ENCODE measurements around the gene TMEM121. TPM values are rescaled to one million over a fixed set of nuclear protein-coding genes. Genes with fewer than 3 reads are reported as not detected.

Gene TMEM121
- total and polyA plus RNA-seq, 4 donors, result 0.33 to 1.5 (median 0.37) TPM; not detected in 1

- TF ChIP-seq JUND (IDR thresholded peaks at IDR 0.05), result no peak
- no peak for TF ChIP-seq ATF3 (IDR thresholded peaks at IDR 0.05)
- no peak for TF ChIP-seq FOXA1 (IDR thresholded peaks at IDR 0.05)
- TF ChIP-seq, protein P1, sequence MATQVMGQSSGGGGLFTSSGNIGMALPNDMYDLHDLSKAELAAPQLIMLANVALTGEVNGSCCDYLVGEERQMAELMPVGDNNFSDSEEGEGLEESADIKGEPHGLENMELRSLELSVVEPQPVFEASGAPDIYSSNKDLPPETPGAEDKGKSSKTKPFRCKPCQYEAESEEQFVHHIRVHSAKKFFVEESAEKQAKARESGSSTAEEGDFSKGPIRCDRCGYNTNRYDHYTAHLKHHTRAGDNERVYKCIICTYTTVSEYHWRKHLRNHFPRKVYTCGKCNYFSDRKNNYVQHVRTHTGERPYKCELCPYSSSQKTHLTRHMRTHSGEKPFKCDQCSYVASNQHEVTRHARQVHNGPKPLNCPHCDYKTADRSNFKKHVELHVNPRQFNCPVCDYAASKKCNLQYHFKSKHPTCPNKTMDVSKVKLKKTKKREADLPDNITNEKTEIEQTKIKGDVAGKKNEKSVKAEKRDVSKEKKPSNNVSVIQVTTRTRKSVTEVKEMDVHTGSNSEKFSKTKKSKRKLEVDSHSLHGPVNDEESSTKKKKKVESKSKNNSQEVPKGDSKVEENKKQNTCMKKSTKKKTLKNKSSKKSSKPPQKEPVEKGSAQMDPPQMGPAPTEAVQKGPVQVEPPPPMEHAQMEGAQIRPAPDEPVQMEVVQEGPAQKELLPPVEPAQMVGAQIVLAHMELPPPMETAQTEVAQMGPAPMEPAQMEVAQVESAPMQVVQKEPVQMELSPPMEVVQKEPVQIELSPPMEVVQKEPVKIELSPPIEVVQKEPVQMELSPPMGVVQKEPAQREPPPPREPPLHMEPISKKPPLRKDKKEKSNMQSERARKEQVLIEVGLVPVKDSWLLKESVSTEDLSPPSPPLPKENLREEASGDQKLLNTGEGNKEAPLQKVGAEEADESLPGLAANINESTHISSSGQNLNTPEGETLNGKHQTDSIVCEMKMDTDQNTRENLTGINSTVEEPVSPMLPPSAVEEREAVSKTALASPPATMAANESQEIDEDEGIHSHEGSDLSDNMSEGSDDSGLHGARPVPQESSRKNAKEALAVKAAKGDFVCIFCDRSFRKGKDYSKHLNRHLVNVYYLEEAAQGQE (IDR thresholded peaks at IDR 0.05), result no peak
- no peak for TF ChIP-seq SP1 (IDR thresholded peaks at IDR 0.05)
- no peak for TF ChIP-seq NR2F2 (IDR thresholded peaks at IDR 0.05)
- TF ChIP-seq GABPA (IDR thresholded peaks at IDR 0.05 in 1 of 2, conservative IDR thresholded peaks at IDR 0.05 in 1 of 2), result no peak
- TF ChIP-seq FOXA2 (IDR thresholded peaks at IDR 0.05), result no peak
- TF ChIP-seq, protein P2, sequence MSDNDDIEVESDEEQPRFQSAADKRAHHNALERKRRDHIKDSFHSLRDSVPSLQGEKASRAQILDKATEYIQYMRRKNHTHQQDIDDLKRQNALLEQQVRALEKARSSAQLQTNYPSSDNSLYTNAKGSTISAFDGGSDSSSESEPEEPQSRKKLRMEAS (IDR thresholded peaks at IDR 0.05), result no peak
- no peak for TF ChIP-seq YY1 (IDR thresholded peaks at IDR 0.05)
- no peak for TF ChIP-seq HNF4G (IDR thresholded peaks at IDR 0.05)
- no peak for TF ChIP-seq CTCF (IDR thresholded peaks at IDR 0.05; ENCODE audit: low read depth, low read length, missing input control)
- Histone ChIP-seq H3K9me3 (ENCODE audit: control insufficient read depth in 4 of 4, low read length in 3 of 4) (peaks cover 0 to 4% (median under 1%) of the 10 kb centered on the region in 4 donors), H3K27me3 (ENCODE audit: control insufficient read depth in 4 of 4, insufficient read depth in 4 of 4, low read length in 3 of 4) (peaks cover 0 to 4% (median 0%) of the 10 kb centered on the region in 4 donors), H3K27ac (ENCODE audit: low read depth in 1 of 2, low read length in 2 of 2) (no peak overlapping the region), H3K9ac (ENCODE audit: low read depth in 1 of 2, low read length in 2 of 2) (no peak overlapping the region), H3K4me3 (ENCODE audit: low read depth in 1 of 3, low read length in 3 of 3) (no peak overlapping the region), H3K4me1 (ENCODE audit: control insufficient read depth in 4 of 4, insufficient read depth in 4 of 4, low read length in 3 of 4) (no peaks in the 10 kb centered on the region), H3K36me3 (ENCODE audit: control insufficient read depth in 4 of 4, insufficient read depth in 3 of 4, low read depth in 1 of 4, low read length in 3 of 4) (no peaks in the 10 kb centered on the region)
- WGBS, result 75% methylated on average over 23 of the region's 23 CpGs
- no peak for DNase-seq (ENCODE audit: low spot score)
These were observed 12.2 kb downstream of the TMEM121 start for GRCh38 chr14:105538481-105539049.

DNA sequence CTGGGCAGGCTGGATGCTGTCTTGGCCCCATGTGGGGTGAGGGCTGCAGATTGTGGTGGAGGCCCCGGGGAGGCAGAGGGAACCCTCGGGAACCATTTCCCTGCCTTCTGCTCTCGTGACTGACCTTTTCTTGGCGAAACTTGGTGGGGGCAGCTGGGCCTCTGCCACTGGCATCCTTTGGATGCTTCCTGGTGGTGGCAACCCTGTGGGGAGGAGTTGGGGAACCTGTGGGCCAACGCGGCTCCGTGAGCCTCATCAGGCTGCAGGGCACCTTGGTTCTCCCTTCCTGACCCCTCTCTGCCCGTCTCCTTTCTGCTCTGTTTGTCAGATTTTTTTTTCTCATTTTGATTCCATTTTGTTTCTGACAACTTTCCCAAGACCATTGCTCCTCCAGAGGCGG lies 14.4 kb downstream of the TMEM121 start:
- Histone ChIP-seq H3K4me1 (ENCODE audit: control insufficient read depth in 4 of 4, insufficient read depth in 4 of 4, low read length in 3 of 4) (no peaks in the 10 kb centered on the region), H3K27ac (ENCODE audit: low read depth in 1 of 2, low read length in 2 of 2) (no peak overlapping the region), H3K36me3 (ENCODE audit: control insufficient read depth in 4 of 4, insufficient read depth in 3 of 4, low read depth in 1 of 4, low read length in 3 of 4) (no peaks in the 10 kb centered on the region), H3K27me3 (ENCODE audit: control insufficient read depth in 4 of 4, insufficient read depth in 4 of 4, low read length in 3 of 4) (peaks cover 0 to 4% (median 0%) of the 10 kb centered on the region in 4 donors), H3K9me3 (ENCODE audit: control insufficient read depth in 4 of 4, low read length in 3 of 4) (peaks cover 0 to 4% (median under 1%) of the 10 kb centered on the region in 4 donors), H3K4me3 (ENCODE audit: low read depth in 1 of 3, low read length in 3 of 3) (no peak overlapping the region), H3K9ac (ENCODE audit: low read depth in 1 of 2, low read length in 2 of 2) (no peak overlapping the region)
- WGBS, result 72% methylated on average over 9 of the region's 9 CpGs
- DNase-seq (ENCODE audit: low spot score), result no peak
- TF ChIP-seq YY1 (IDR thresholded peaks at IDR 0.05), result no peak
- no peak for TF ChIP-seq RAD21 (IDR thresholded peaks at IDR 0.05)
- no peak for TF ChIP-seq RXRA (IDR thresholded peaks at IDR 0.05)
- no peak for TF ChIP-seq FOXA1 (IDR thresholded peaks at IDR 0.05)
- TF ChIP-seq, protein P1 (IDR thresholded peaks at IDR 0.05), result no peak
- no peak for TF ChIP-seq SP1 (IDR thresholded peaks at IDR 0.05)
- TF ChIP-seq EGR1 (IDR thresholded peaks at IDR 0.05; ENCODE audit: low read depth in 2 of 2), result no peak
- TF ChIP-seq CTCF (IDR thresholded peaks at IDR 0.05; ENCODE audit: low read depth, low read length, missing input control), result no peak
- no peak for TF ChIP-seq HNF4G (IDR thresholded peaks at IDR 0.05)
- TF ChIP-seq FOXA2 (IDR thresholded peaks at IDR 0.05), result no peak
- TF ChIP-seq ATF3 (IDR thresholded peaks at IDR 0.05), result no peak
- TF ChIP-seq JUND (IDR thresholded peaks at IDR 0.05), result no peak
- TF ChIP-seq, protein P2 (IDR thresholded peaks at IDR 0.05), result no peak
- TF ChIP-seq NR2F2 (IDR thresholded peaks at IDR 0.05), result no peak
- no peak for TF ChIP-seq GABPA (IDR thresholded peaks at IDR 0.05 in 1 of 2, conservative IDR thresholded peaks at IDR 0.05 in 1 of 2)
